GM21786 (cell line): Measurements from ENCODE around the gene KLRF2.
A peak's percentile ranks its signal among the peaks of the same experiment; 100 is the strongest.

ENCODE experiments used
- ATAC-seq: cut with Tn5 transposase; IDR thresholded peaks from one replicate; pipeline ENCODE4 v1.9.1; 2021; ENCODE audit not compliant: unreplicated experiment

KLRF2 gene

DNA sequence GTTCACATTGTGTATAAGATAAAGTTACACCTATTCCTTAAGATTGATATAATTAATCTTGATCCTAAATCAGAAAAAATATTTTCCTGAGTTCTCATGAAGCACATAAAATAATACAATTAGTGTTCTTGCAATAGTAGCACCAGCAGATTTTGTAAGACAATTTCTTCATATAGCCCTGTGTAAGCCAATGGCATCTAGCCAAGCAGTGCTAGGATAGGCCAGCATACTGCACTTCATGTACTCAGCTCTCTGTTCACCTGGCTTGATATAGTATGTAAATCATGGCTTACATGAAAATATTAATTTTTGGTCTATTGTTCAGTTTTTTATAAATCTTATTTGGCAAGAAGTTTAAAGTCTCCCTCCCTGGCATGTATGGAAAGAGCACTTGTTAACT lies 1.9 kb downstream of the KLRF2 start:
- ATAC-seq: no peak

DNA sequence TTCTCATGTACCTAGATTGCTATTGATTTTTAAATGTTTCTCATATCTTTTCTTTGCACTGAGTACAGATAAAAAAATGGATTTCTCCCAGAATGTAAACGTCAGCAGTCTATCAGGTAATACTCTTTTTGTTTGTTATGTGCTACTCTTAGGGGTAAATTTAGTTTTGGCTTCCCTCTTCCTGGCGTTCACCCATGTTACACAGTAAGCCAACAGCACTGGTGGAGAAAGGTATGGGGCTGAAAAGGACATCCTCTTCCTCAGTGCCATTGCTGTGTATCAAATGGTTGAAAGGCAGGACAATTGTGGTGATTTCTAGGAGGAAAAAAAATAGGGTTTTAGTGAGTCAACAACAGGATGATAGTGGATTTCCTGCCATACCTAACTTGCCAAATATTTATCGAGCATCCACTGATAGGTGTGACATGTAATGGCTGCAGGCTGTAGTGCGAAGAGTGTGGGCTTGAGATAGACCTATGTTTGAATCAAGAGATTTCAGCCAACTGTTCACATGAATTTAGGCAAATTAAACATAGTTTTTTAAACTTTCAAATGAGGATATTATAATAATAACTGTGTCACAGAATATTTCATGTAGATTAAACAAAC lies 7.5 kb downstream of the KLRF2 start:
- no peak for ATAC-seq

DNA sequence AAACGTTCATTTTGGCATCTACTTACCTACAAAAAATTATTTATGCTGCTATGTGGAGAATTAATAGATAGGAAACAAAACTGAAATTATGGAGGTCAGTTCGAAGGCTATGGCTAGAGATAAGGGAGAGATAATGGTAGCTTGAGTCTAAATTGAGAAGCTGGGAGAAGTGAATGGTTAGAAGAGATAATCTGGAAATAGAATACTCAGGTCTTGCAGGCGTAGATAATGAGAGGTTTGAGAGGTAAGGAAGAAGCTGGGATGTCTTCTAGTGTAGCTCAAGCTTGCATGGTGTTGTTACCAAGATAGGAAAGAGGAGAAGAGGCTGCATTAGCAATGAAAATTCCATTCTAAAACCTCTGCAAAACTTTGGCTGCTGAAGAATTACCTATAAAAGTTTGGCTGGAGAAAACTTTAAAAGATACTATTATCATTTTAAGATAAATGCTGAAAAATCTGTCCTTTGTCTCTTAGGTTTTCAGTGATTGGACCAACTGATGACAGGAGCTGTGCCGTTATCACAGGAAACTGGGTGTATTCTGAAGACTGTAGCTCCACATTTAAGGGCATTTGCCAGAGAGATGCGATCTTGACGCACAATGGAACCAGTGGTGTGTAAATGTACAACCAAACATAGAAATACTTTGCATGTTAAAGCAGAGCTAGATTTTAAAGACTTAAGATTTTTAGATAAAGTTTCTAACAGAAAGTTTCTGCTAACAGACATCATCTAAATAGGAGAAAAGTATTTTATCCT lies 14.1 kb downstream of the KLRF2 start:
- ATAC-seq: no peak

DNA sequence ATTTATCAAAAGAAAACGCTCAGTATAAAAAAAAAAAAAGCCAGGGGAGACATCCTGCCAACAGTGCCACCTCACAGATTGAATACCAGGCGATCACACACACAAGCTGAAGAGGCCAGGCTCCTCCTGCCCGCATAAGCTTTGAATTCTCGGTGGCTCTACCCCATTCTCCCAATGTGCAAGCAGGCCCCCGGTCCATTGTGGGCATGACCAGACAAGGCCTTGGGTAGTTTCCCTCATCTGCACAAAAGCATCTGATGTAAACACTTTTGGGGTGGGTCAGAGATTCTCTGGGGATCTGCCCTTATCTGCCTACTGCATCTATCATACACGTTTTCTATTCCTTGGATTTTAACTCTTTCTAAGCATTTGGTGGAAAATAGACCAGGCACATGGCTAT lies 16.2 kb downstream of the KLRF2 start:
- no peak for ATAC-seq

DNA sequence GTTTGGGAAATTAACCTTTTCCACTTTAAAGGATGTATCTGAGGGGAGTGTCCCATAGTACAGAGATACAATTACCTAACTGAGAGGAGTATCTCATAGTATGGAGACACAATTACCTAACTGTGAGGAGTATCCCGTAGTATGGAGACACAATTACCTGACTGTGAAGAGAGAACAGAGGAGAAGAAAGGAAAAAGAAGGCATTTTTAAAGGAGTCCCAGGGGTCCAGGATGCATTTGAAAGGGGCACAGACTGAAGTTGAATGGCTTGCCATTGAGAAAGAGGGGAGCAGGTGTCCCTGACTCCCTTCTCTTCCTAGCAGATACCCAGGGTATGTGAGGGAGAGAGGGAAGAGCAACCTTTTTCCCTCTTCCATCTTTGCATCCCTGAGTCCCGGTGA lies 17.9 kb downstream of the KLRF2 start:
- ATAC-seq: no peak

DNA sequence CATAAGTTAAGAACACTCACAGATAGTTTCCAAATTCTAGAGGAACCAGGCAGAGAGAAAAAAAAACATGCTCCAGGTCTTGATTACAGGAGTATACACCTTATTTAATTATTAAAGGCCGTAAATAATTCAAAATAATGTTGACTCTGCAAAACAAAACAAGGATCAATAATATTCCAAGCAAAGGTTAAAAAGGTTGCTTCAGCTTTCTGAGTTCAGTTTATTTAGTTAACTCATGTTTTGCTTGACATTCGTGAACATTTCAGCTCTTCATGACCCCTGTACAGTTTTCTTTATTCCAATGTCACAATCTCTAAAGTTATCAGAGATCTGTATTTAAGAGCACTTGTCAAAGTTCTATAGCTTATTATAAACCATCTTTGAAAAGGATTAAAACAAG lies 19.6 kb downstream of the KLRF2 start:
- ATAC-seq: no peak

DNA sequence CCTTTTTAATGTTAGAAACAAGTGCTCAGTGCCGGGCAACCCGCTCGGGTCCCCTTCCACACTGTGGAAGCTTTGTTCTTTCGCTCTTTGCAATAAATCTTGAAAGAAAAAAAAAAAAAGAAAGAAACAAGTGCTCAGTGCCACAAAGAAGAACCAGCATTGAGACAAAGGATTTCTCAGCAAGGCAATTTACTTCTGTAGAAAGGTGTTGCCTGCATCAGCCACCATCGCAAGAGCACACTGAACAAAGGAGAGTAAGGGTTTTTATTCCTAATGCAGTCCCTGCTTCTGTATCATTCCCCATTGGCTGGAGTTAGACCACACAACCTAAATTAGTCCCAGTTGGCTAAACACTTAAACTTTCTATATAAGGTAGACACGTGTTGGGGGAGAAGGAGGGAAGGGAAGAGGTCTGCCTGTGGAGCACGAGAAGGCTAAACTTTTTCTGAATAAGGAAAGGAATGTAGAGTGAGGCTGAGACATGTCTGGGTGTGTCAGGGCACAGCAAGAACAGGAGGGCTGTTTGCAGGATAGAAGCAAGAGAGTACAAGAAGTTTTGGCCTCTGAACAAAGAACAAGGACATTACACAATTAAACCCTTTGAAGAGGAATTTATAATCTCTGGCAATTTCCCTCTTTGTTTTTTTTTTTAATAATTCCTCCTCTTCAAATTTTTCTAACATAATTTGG lies 21.4 kb downstream of the KLRF2 start:
- ATAC-seq: no peak

DNA sequence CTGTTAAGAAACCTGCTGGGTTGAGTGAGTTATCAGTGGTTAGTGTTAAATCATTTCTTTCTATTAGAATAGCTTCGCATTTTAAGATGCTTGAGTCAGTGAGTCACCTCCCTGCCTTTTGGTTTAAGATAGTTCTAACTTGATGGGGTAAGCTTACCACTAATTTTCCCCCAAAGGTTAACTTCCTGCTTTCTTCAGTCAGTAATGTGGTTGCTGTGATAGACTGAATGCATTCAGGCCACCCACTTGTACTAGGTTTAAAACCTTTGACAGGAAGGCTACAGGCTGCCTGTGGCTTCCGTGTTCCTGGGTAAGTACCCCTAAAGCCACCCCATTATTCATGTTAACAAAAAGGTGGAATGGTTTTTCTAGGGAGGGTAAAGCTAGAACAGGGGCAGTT lies 25.6 kb downstream of the KLRF2 start:
- no peak for ATAC-seq

DNA sequence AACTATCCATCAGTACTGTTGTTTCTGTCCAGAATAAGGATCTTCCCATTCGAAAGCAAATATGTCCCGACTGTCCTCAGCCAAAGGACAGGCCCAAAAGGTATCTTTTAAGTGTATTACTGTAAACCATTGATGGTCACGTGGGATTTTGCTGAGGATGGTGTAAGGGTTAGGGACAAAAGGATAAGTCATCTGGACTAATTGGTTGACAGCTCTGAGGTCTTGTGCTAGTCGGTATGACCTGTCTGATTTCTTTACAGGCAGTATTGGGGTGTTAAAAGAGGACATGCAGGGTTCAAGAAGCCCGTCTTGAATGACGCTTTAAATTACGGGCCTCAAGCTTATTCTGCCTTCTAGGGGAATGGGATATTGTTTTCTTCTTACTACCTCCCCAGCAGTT lies 26.5 kb downstream of the KLRF2 start:
- no peak for ATAC-seq

DNA sequence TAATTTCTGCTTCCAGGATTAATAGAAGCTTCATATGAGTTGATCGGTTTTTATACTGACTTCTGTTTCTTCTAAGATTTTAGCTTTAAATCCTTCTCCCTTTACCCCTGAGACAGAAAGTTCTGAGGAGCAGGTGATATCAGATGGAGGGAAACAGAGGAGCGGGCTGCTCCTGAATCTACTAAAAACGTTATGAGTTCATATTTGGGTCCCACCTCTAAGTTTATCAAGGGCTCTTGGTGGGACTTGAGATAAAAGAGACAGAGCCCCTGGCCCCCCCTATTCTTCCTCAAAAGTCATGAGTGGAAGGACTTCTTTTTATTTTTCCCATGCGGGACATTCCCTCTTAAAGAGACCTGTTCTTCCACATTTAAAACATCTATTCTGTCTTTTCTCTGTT lies 27.1 kb downstream of the KLRF2 start:
- ATAC-seq: no peak

DNA sequence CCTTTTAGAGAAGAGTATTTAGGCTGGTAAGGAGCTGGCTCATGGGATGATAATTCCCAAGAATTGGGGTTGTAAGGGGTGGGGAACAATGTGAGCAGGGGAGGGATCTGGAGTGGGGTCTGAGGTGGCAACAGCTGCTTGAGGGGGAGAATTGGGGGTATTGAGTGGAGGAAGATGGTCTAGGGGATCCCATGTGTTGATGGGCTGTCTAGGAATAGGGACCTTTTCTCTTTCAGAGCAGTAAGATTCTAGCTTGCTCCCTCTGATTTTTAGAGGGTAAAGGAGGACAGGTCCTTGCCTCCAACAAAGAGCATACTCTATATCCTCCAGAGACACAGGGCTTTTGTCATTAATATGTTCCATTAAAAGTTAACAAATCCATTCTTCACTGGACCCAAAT lies 28.4 kb downstream of the KLRF2 start:
- ATAC-seq: no peak

DNA sequence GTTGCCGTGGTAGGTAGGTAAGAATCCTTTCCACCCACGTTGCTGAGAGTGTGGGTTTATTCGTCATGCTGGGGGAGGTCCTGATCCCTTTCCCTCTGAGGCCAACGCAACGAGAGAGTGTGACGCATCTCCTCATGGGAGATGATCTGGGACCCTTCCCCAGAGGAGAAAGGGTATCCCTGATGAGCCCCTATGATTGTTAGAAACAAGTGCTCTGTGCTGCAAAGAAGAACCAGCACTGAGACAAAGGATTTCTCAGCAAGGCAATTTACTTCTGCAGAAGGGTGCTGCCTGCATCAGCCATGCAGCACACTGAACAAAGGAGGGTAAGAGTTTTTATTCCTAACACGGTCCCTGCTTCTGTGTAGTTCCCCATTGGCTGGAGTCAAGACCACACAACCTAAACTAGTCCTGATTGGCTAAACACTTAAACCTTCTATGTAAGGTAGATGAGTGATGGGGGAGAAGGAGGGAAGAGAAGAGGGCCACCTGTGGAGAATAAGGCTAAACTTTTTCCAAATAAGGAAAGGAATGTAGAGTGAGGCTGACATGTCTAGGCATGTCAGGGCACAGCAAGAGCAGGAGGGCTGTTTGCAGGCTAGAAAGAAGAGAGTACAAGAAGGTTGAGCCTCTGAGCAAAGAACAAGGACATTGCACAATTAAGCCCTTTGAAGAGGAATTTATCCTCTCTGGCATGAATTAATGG lies 29.6 kb downstream of the KLRF2 start:
- no peak for ATAC-seq

DNA sequence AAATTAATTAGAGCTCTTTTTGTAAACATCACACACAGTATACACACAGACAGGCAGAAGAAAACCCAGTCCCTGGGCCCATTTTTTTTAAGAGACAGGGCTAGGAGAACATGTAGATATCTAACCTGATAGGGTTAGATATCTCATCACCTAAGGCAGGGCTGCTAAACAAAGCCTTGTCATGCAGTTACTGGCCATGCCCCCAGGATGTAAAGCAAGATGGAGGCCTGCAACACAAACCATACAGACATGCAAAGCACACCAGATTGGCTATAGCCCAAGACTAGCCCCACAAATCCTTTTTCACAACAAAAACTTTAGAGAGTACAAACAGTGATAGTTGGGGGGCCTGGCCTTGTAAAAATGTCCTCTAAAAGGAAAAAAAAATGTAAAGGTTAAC lies 30.4 kb downstream of the KLRF2 start:
- no peak for ATAC-seq

DNA sequence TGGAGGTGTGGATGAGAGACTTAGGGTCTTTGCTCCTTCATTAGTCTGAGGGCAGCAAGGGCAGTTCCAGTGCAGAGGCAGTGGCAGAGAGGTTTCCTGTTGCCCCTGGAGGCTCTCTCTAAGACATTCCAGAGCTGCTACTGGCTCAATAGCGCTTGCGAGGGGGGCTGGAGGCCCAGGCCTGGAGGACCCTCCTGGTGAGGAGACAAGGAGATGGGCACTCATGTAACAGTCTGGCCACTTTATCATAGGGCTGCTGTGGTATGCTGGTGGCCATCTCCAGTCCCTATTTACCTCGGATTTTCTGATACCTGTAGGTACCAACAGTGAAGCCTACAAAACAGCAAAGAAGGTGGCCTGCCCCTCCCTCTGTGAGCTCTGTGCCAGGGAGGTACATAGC lies 38.2 kb downstream of the KLRF2 start:
- ATAC-seq: no peak

DNA sequence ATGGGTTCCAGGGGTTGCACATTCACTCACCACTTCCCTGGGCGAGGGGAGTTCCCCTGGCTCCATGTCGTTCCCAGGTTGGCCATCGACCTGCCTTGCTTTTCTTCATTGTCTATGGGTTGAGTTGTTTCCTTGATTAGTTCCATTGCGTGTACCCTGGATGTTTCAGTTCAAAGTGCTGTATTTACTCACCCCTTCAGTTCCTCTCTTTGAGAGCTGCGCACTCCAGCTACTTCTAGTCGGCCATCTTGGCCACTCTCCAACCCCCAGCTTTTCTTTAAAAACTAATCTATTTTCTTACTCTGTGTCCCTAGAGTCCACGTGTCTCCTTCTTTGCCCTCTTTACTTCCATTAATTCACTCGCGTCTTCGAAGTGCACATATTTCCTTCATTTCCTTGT lies 39.2 kb downstream of the KLRF2 start:
- ATAC-seq: no peak

DNA sequence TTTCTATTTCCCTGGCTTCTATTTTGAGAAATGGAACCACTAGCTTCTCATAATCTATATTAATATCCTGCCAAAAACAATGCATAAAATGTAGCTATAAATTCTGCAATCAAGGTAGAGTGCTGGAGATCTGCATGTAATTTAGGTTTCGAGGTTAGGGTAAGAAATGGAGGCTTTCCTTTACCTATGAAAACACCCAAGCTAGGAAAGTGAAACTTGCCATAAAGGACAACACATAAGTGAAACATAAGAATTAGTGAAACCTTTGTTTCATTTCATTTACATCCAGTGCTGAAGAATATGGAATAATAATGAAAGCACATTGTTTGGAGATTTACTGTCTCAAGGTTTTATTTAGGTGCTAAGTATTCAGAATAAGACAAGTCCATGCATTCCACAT lies 41.1 kb downstream of the KLRF2 start:
- ATAC-seq: no peak

DNA sequence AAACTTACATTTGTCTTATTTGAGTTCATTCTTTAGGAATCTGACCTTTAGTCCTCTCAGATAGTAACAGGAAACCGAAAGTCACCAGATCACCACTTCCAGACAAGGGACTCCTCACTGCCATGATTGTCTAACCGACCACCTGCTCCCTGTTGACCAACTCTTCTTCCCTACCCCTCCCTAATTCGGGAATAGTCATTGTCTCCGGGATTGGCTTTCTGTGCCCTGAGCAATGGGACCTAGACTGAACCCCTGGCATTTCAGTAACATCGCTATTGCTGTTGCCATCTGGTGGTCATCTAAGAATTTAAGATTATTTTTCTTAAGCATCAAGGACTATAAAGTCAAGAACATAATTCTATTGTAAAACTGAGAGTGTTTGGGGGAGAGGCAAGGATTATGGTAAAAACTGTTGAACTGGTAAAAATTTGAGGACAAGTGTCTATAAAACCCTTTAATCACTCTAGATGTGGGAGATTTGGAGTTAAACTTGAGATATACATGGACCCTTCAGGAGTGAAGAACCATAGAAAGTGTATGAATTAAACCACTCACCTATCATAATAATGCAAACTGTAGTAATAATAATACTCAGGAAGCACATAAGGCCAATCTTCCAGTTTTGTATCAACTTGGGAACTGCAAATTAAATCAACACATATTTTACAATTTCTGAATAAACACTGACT lies 44.6 kb downstream of the KLRF2 start:
- ATAC-seq: peak; percentile 43

DNA sequence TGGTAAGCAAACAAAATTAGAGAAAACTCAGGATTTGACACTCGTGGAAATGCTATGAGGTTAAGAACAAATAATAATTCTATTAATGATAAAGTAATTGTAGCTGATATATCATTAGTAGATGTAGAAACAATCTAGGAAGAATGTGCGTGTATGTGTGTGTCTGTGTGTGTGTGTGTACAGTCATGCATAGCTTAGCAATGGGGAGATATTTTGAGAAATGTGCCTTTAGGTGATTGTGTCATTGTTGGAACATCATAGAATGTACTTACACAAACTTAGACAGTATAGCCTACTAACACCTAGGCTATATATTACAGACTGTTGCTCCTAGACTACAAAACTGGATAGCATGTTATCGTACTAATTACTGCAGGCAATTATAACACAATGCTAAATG lies 45.6 kb downstream of the KLRF2 start:
- ATAC-seq: no peak

DNA sequence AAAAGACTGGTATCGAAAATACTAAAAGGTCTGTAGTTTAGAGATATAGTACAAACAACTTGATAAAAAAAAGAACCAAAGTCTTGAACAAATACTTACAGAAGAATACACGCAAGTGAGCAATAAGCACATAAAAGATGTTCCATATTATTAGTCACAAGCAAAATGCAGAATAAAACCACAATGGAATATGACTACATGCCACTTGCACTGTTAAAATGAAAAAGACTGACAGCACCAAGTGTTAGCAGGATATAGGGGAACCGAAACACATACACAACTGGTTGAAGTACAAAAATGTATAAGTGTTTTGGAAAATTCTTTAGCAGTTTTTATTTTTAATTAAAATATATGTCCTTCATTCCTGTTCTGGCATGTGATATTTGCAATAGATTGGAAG lies 47.3 kb downstream of the KLRF2 start:
- ATAC-seq: no peak

DNA sequence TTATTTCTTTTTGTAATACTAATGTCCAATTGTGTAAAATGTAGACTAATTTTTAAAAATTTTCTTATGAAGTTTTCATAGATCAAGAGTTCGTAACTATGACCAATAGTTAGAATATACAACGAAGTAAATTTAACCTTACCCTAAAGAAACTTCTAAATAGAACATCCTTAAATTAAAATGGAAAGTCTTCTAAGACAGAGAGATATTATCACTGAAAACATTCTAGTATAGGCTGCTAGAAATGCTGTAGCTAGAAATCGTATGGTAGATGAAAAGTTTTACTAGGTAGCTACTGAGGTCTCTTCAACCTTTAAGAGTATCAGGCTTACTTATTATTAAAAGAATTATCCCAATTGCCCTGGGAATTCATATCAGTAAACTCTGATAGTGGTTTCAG lies 50.0 kb downstream of the KLRF2 start:
- ATAC-seq: no peak

DNA sequence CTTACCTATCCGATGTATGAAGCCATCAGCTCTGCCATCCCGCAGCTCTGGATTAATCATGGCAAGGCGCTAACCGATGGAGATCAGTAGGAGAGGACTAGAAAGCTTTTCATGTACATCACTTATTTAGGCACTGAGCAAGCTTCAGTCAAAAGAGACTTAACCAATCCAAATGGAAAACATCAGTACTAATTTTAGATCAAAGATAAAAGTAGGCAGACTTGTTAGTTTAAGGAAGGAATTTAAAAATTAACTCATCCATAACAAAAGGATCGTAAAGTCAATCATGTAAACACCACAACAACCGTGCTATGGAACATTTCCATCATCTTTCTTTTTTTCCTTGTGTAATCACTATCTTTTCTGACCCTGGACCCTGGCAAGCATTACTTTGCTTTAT lies 51.0 kb downstream of the KLRF2 start, which contains the start of gene CLEC2A:
Gene CLEC2A (minus strand): TSS at position 101 of the 400 bp plus-strand sequence. CDS start 41 bp downstream, at position 60.
- ATAC-seq: no peak
